GM12872 (cell line): ENCODE results near the gene KISS1.

Experiments
- CTCF ChIP-seq: IDR thresholded peaks from 3 replicates; pipeline ENCODE4 v1.5.1; 2011; ENCODE audit warnings: low read depth, mild to moderate bottlenecking, low read length, moderate library complexity; ENCODE audit not compliant: insufficient read depth

The KISS1 gene

DNA sequence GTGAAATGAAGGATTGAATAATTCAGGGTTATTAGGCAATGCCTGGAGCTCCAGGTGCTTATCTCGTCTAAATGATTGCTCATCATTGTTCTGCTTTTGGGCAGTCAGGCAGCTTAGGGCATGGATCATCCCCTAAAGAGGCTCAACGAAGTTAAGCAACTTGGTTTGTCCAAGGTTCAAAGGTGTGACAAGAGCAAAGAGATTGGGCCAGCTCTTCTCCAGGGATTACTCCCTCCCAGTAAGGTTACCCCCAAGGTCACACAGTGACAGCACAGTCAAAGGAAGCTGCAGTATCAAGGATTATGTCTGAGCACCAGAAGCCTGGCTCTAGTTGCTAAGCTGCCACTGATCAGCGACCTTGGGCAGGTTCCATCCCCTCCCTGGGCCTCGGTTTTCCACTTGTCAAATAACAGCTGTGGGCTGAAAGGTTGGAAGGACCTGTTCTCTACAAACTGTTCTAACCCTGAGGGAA, 51.2 kb downstream of the KISS1 start:
- no peak for TF ChIP-seq CTCF

GRCh38 chr1:204143276-204144041, 52.8 kb downstream of the KISS1 start:
- TF ChIP-seq CTCF: no peak

- TF ChIP-seq CTCF: no peak
Observed at GRCh38 chr1:204142032-204142974, 54.0 kb downstream of the KISS1 start.

- no peak for TF ChIP-seq CTCF
Observed at GRCh38 chr1:204141131-204141530, 55.2 kb downstream of the KISS1 start.
